ENCODE data around the gene CALHM2.

DNA sequence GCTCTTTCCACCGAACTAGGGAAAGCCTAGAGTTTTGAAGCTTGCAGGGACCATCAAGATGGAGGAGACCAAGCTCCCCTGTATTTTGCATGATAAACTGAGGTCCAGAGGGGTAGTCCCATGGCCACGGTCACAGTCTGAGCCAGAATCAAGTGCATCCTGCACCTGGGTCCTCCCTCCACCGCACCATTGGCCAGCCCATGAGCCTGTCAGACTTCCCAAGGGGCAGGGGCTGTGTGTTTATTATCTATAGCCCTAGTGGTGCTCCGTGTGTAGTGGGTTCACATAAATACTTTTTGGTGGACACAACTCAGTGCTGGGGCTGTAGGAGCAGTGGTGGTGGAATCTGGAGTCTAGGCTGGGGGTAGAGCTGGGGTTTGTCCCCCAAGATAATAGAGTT is 23.3 kb upstream of the CALHM2 start:
- TF ChIP-seq, protein P1, sequence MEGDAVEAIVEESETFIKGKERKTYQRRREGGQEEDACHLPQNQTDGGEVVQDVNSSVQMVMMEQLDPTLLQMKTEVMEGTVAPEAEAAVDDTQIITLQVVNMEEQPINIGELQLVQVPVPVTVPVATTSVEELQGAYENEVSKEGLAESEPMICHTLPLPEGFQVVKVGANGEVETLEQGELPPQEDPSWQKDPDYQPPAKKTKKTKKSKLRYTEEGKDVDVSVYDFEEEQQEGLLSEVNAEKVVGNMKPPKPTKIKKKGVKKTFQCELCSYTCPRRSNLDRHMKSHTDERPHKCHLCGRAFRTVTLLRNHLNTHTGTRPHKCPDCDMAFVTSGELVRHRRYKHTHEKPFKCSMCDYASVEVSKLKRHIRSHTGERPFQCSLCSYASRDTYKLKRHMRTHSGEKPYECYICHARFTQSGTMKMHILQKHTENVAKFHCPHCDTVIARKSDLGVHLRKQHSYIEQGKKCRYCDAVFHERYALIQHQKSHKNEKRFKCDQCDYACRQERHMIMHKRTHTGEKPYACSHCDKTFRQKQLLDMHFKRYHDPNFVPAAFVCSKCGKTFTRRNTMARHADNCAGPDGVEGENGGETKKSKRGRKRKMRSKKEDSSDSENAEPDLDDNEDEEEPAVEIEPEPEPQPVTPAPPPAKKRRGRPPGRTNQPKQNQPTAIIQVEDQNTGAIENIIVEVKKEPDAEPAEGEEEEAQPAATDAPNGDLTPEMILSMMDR (IDR thresholded peaks at IDR 0.05; ENCODE audit: poor library complexity) = no peak
- TF ChIP-seq EZH2 (IDR thresholded peaks at IDR 0.05; ENCODE audit: borderline replicate concordance) = no peak
- no peak for TF ChIP-seq EZH2phosphoT487 (IDR thresholded peaks at IDR 0.05; ENCODE audit: low read depth, severe bottlenecking, unreplicated experiment)
